Stomach smooth muscle (tissue), 2 donors: ENCODE measurements around the gene NEURL1.

Experiments
- H3K27ac ChIP-seq: one replicate; pipeline ENCODE4 v1.7.0; 2013; ENCODE audit warnings: mild to moderate bottlenecking, low read length, inconsistent platforms
- H3K27me3 ChIP-seq, 2 donors: one replicate each; pipeline ENCODE4 v1.7.0; 2013; ENCODE audit warnings: low read length in 2 of 2; ENCODE audit not compliant: insufficient read depth in 2 of 2, control insufficient read depth in 1 of 2
- H3K36me3 ChIP-seq, 2 donors: one replicate each; pipeline ENCODE4 v1.7.0; 2013; ENCODE audit warnings: low read length in 2 of 2; ENCODE audit not compliant: control insufficient read depth in 2 of 2, insufficient read depth in 2 of 2
- H3K4me1 ChIP-seq: one replicate; pipeline ENCODE4 v1.7.0; 2013; ENCODE audit warnings: low read length; ENCODE audit not compliant: control insufficient read depth, insufficient read depth
- H3K4me3 ChIP-seq, 2 donors: one replicate each; pipeline ENCODE4 v1.7.0; 2013; ENCODE audit warnings: low read length in 2 of 2
- H3K9ac ChIP-seq, 2 donors: one replicate each; pipeline ENCODE4 v1.7.0; 2013; ENCODE audit warnings: low read length in 2 of 2, mild to moderate bottlenecking in 1 of 2
- H3K9me3 ChIP-seq, 2 donors: one replicate each; pipeline ENCODE4 v1.7.0; 2013; ENCODE audit warnings: low read length in 2 of 2; ENCODE audit not compliant: control insufficient read depth in 2 of 2
- donor health status: healthy.
- donor health status: Pancreatic carcinoma.

Gene NEURL1

GRCh38 chr10:103590060-103590459 is 96.6 kb downstream of the NEURL1 start:
- Histone ChIP-seq H3K4me3 (no peak overlapping the region), H3K27ac (no peak overlapping the region), H3K36me3 (peaks cover 0 to 4% of the 10 kb centered on the region in 2 donors), H3K27me3 (peaks cover 0 to under 1% of the 10 kb centered on the region in 2 donors), H3K4me1 (no peaks in the 10 kb centered on the region), H3K9ac (no peak overlapping the region), H3K9me3 (no peaks in the 10 kb centered on the region)

DNA sequence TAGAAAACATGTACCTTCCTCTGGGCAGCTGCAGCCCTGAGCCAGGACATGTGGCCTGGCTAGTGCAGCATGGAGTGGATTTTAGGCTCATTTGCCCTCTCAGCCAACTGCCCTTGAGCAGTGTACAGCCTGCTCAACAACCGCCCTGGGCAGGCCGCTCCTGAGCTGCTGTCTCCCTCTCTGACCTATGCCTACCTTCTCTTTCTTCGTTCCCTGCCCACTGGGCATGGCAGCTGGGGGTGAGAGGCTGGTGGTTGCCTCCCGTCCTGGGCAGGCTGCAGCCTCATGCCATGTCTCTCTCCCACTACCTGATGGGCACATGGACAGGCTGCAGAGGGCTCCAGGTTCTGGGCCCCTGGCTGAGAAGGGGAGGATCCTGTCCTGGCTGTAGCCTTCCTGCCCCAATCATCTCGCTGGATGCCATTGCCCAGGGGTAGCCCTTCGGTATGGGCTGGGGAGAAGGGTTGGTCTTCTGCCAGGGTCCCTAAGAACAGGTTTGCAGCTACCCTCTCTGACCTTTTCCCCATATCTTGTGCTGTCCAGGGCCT is 97.3 kb downstream of the NEURL1 start:
- Histone ChIP-seq H3K4me3 (no peak overlapping the region), H3K27ac (no peak overlapping the region), H3K9ac (no peak overlapping the region), H3K4me1 (no peaks in the 10 kb centered on the region), H3K9me3 (no peaks in the 10 kb centered on the region), H3K27me3 (no peaks in the 10 kb centered on the region), H3K36me3 (peaks cover 0 to 4% of the 10 kb centered on the region in 2 donors)

- H3K27me3 ChIP-seq = no peaks in the 10 kb centered on the region
- H3K4me1 ChIP-seq = peaks cover 4% of the 10 kb centered on the region
- no peak overlapping the region for H3K9ac ChIP-seq
- no peak overlapping the region for H3K4me3 ChIP-seq
- no peak overlapping the region for H3K27ac ChIP-seq
- H3K36me3 ChIP-seq = peaks cover 0 to 4% of the 10 kb centered on the region in 2 donors
- no peaks in the 10 kb centered on the region for H3K9me3 ChIP-seq
Measured at GRCh38 chr10:103592186-103593021, 98.9 kb downstream of the NEURL1 start.

- Histone ChIP-seq H3K4me1 (peaks cover 4% of the 10 kb centered on the region), H3K27ac (no peak overlapping the region), H3K36me3 (peaks cover 0 to 4% of the 10 kb centered on the region in 2 donors)
Measured at GRCh38 chr10:103593022-103593570, 99.6 kb downstream of the NEURL1 start.

DNA sequence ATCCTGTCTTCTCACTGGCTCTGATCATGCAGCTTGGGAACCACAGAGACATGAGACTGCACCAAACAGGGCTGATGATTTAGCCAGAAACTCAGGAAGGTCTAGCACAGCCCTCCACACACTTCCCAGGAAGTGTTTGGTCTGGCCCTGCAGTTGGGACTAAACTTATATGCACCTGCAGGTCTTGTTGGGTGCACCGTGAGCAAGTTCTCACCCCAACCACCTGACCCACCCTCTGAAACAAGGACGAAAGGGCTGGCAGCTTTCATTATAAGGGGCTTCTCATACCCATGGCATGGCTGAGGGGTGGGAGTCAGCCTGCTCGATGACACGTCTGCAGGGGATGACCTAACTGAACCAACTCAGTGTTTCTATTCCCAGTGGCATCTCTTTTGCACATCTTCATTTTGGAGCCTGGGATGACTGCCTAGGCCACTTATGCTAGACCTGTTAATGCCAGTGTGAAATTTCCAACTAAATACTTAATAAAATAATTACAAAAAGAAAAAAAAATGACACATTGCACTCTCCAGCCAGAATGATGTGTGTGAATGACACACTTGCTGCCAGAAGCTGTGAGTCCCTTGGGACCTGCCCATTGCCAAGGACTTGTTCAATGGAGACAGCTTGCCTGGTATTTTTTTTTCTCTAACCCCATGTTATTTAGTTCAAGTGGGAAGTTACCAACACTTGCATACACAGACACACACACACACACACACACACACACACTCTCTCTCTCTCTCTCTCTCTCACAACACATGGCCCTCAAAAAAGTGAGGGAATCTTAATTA is 102.6 kb downstream of the NEURL1 start:
- no peak overlapping the region for H3K9ac ChIP-seq
- H3K27ac ChIP-seq = no peak overlapping the region
- H3K4me3 ChIP-seq = no peak overlapping the region
- H3K27me3 ChIP-seq = no peaks in the 10 kb centered on the region
- H3K36me3 ChIP-seq = peaks cover 2% of the 10 kb centered on the region in 2 donors
- H3K9me3 ChIP-seq = no peaks in the 10 kb centered on the region
- H3K4me1 ChIP-seq = peaks cover 11% of the 10 kb centered on the region

More at GRCh38 chr10:103593022-103593570, 99.6 kb downstream of the NEURL1 start:
- H3K9me3 ChIP-seq = no peaks in the 10 kb centered on the region
- no peaks in the 10 kb centered on the region for H3K27me3 ChIP-seq
- no peak overlapping the region for H3K9ac ChIP-seq
- H3K4me3 ChIP-seq = no peak overlapping the region

DNA sequence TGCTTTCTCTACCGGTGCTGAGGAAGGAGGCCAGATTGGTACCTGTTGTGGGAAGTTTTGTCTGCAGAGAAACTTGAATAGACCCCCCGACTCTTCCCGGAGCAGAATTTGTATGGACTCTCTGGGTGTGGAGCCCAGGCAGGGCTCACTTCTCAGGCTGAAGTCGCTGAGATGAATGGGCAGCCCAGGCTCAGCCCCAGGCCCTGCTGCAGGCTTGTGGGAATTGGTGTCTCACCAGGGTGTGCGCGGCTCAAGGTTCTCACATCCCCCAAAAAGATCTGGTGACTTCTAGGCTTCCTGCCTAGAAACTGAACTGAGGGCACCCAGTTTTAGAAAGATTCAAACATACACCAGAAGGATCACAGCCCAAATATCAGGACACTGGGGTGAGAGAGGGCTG is 103.5 kb downstream of the NEURL1 start:
- Histone ChIP-seq H3K4me1 (peaks cover 13% of the 10 kb centered on the region), H3K9me3 (no peaks in the 10 kb centered on the region), H3K27me3 (no peaks in the 10 kb centered on the region), H3K27ac (no peak overlapping the region), H3K9ac (no peak overlapping the region), H3K4me3 (no peak overlapping the region), H3K36me3 (peaks cover 3 to 6% of the 10 kb centered on the region in 2 donors)

DNA sequence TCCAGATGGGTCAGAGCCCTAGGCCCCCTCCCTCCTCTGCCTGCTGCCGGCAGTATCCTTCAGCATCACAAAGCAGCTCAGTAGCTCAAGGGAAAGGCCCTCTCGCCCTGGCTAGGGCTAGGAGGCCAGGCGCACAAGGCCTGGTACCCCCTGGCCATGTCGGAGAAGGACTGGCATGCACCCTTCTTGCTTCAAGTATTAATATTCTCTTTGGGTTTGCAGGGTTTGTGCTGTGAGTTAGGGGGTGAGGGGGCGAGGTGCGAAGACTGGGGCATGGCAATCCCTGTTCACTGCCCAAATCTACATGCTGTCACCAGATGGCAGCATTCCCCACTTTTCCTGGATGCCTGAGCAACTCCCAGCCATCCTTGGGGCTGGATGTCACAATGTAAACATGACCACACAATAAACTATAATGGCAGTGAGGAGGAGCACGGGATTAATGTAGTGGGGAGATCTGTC is 105.2 kb downstream of the NEURL1 start:
- Histone ChIP-seq H3K4me3 (no peak overlapping the region), H3K4me1 (peaks cover 13% of the 10 kb centered on the region), H3K9ac (no peak overlapping the region), H3K27ac (no peak overlapping the region), H3K36me3 (peaks cover 10 to 17% of the 10 kb centered on the region in 2 donors), H3K27me3 (no peaks in the 10 kb centered on the region), H3K9me3 (no peaks in the 10 kb centered on the region)

- H3K9me3 ChIP-seq = no peaks in the 10 kb centered on the region
- H3K4me3 ChIP-seq = no peak overlapping the region
- H3K4me1 ChIP-seq = peaks cover 13% of the 10 kb centered on the region
- H3K9ac ChIP-seq = no peak overlapping the region
- H3K27me3 ChIP-seq = no peaks in the 10 kb centered on the region
- H3K36me3 ChIP-seq = peaks cover 10 to 21% of the 10 kb centered on the region in 2 donors
- H3K27ac ChIP-seq = no peak overlapping the region
Measured at GRCh38 chr10:103599211-103599610, 105.7 kb downstream of the NEURL1 start.

GRCh38 chr10:103599907-103600306 is 106.4 kb downstream of the NEURL1 start:
- Histone ChIP-seq H3K36me3 (peaks cover 14 to 26% of the 10 kb centered on the region in 2 donors), H3K27ac (no peak overlapping the region), H3K4me3 (no peak overlapping the region)

DNA sequence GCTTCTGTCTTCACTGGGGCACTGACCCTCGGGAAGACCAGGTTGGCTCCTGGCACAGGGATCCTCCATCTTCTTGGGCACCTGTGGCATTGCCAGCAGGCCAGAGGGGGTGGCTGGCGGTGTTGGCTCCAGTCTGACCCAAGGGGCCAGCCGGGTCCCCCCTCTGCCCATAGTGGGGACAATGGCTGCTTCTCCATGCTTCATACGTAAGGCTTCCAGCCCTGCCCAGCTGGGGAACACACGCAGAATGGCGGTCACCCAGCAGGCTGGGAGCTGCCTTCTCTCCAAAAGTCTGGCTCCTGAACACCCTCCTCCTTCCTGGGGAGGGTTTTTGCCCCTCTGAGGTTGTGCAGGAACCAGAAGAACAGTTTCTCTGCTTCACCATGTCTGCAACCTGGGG is 106.8 kb downstream of the NEURL1 start:
- peaks cover 18 to 30% of the 10 kb centered on the region in 2 donors for H3K36me3 ChIP-seq
- no peak overlapping the region for H3K9ac ChIP-seq
- no peak overlapping the region for H3K27ac ChIP-seq
- H3K4me3 ChIP-seq = no peak overlapping the region
- peaks cover 14% of the 10 kb centered on the region for H3K4me1 ChIP-seq
- no peaks in the 10 kb centered on the region for H3K9me3 ChIP-seq
- no peaks in the 10 kb centered on the region for H3K27me3 ChIP-seq

More at GRCh38 chr10:103599907-103600306, 106.4 kb downstream of the NEURL1 start:
- no peaks in the 10 kb centered on the region for H3K9me3 ChIP-seq
- H3K27me3 ChIP-seq = no peaks in the 10 kb centered on the region
- peaks cover 13% of the 10 kb centered on the region for H3K4me1 ChIP-seq
- H3K9ac ChIP-seq = no peak overlapping the region
